ENCODE results near the gene CYP2U1. TPM values are rescaled to one million over a fixed set of nuclear protein-coding genes. Genes with fewer than 3 reads are reported as not detected.
A peak's percentile ranks its signal among the peaks of the same experiment; 100 is the strongest.

The CYP2U1 gene
- total and polyA plus RNA-seq, 9 of the 15 experiments (the other 6 are each of a cell fraction or from before 2014, with no cell fraction given), result 0.03 to 0.15 (median 0.07) TPM

- TF ChIP-seq HOMEZ (CRISPR knock-in tag; IDR thresholded peaks at IDR 0.05) (no peak), CEBPB (tag; IDR thresholded peaks at IDR 0.05) (no peak), CBX8 (IDR thresholded peaks at IDR 0.05; ENCODE audit: borderline replicate concordance, extremely low read depth, low read depth, low read length, poor library complexity, severe bottlenecking) (no peak), ERF (CRISPR knock-in tag; IDR thresholded peaks at IDR 0.05) (no peak), MAZ (CRISPR knock-in tag; conservative IDR thresholded peaks at IDR 0.05 in 1 of 2, IDR thresholded peaks at IDR 0.05 in 1 of 2) (0 out of 4 replicates have a peak, but pooled peaks of 1 of the 2 experiments have one; percentile 17), HOXB6 (CRISPR knock-in tag; IDR thresholded peaks at IDR 0.05; ENCODE audit: borderline replicate concordance) (no peak), ZNF398 (CRISPR knock-in tag; IDR thresholded peaks at IDR 0.05) (no peak), ZKSCAN8 (CRISPR knock-in tag; IDR thresholded peaks at IDR 0.05) (no peak), MEIS2 (IDR thresholded peaks at IDR 0.05; ENCODE audit: partially characterized antibody) (peak; percentile 2), BCLAF1 (IDR thresholded peaks at IDR 0.05; ENCODE audit: borderline replicate concordance in 1 of 2, control insufficient read depth in 1 of 2, low read depth in 2 of 2, low read length in 1 of 2) (no peak), POLR2AphosphoS5 (IDR thresholded peaks at IDR 0.05; ENCODE audit: control insufficient read depth, insufficient read depth, low read depth, low read length) (no peak), ZNF507 (tag; conservative IDR thresholded peaks at IDR 0.05) (no peak), ZFX (CRISPR knock-in tag; IDR thresholded peaks at IDR 0.05) (peak; percentile 31), ZNF551 (CRISPR knock-in tag; IDR thresholded peaks at IDR 0.05) (no peak), ZNF3 (CRISPR knock-in tag; IDR thresholded peaks at IDR 0.05) (no peak), PHF8 (IDR thresholded peaks at IDR 0.05; ENCODE audit: borderline replicate concordance, low read length) (peak; percentile 26; the same call in 1 of the 2 replicates), EHMT2 (IDR thresholded peaks at IDR 0.05) (no peak), ZNF561 (CRISPR knock-in tag; conservative IDR thresholded peaks at IDR 0.05) (no peak), RBM25 (IDR thresholded peaks at IDR 0.05; ENCODE audit: low read depth, low read length, severe bottlenecking) (peak; percentile 80), NR2F6 (CRISPR knock-in tag; IDR thresholded peaks at IDR 0.05) (no peak)
Measured at GRCh38 chr4:107930821-107931774, at the start of gene CYP2U1 (continued).
